Measurements from ENCODE around the gene P3H2.

The P3H2 gene

GRCh38 chr3:190125436-190126068 is 4.9 kb upstream of the P3H2 start:
- DNase-seq (ENCODE audit: low spot score) = no peak

- DNase-seq (ENCODE audit: low spot score) = no peak
Measured at GRCh38 chr3:190124067-190124466, 3.4 kb upstream of the P3H2 start.

- no peak for DNase-seq (ENCODE audit: low spot score)
Measured at GRCh38 chr3:190122198-190122771, 1.6 kb upstream of the P3H2 start.

GRCh38 chr3:190121383-190121782 is 686 bp upstream of the P3H2 start:
- DNase-seq (ENCODE audit: low spot score) = no peak

GRCh38 chr3:190121061-190121377 is 322 bp upstream of the P3H2 start:
- DNase-seq (ENCODE audit: low spot score) = no peak

GRCh38 chr3:190119461-190120268 is 1.0 kb downstream of the P3H2 start:
- DNase-seq (ENCODE audit: low spot score) = no peak

GRCh38 chr3:190118438-190118837 is 2.3 kb downstream of the P3H2 start:
- no peak for DNase-seq (ENCODE audit: low spot score)

- no peak for DNase-seq (ENCODE audit: low spot score)
Measured at GRCh38 chr3:190117981-190118380, 2.7 kb downstream of the P3H2 start.

- no peak for DNase-seq (ENCODE audit: low spot score)
Measured at GRCh38 chr3:190116551-190117067, 4.1 kb downstream of the P3H2 start.

GRCh38 chr3:190110826-190111225 is 9.9 kb downstream of the P3H2 start:
- DNase-seq (ENCODE audit: low spot score) = no peak

GRCh38 chr3:190109441-190109840 is 11.3 kb downstream of the P3H2 start:
- DNase-seq (ENCODE audit: low spot score) = no peak

- DNase-seq (ENCODE audit: low spot score) = no peak
Measured at GRCh38 chr3:190108804-190109203, 11.9 kb downstream of the P3H2 start.

- DNase-seq (ENCODE audit: low spot score) = no peak
Measured at GRCh38 chr3:190105876-190106275, 14.8 kb downstream of the P3H2 start.

GRCh38 chr3:190101320-190102011 is 19.2 kb downstream of the P3H2 start:
- no peak for DNase-seq (ENCODE audit: low spot score)

- DNase-seq (ENCODE audit: low spot score) = no peak
Measured at GRCh38 chr3:190099099-190099498, 21.6 kb downstream of the P3H2 start.

- DNase-seq (ENCODE audit: low spot score) = no peak
Measured at GRCh38 chr3:190097617-190098016, 23.1 kb downstream of the P3H2 start.

GRCh38 chr3:190097025-190097424 is 23.7 kb downstream of the P3H2 start:
- no peak for DNase-seq (ENCODE audit: low spot score)

- DNase-seq (ENCODE audit: low spot score) = no peak
Measured at GRCh38 chr3:190096345-190096744, 24.4 kb downstream of the P3H2 start.

- DNase-seq (ENCODE audit: low spot score) = no peak
Measured at GRCh38 chr3:190094160-190094718, 26.5 kb downstream of the P3H2 start.

GRCh38 chr3:190092250-190092649 is 28.4 kb downstream of the P3H2 start:
- DNase-seq (ENCODE audit: low spot score) = no peak

- DNase-seq (ENCODE audit: low spot score) = no peak
Measured at GRCh38 chr3:190089711-190090110, 31.0 kb downstream of the P3H2 start.

- DNase-seq (ENCODE audit: low spot score) = no peak
Measured at GRCh38 chr3:190088890-190089289, 31.8 kb downstream of the P3H2 start.
